ENCODE measurements around the gene PDS5B. TPM values are rescaled to one million over a fixed set of nuclear protein-coding genes. Genes with fewer than 3 reads are reported as not detected.

Gene PDS5B
- total and polyA plus RNA-seq, 9 of the 15 experiments (the other 6 are each of a cell fraction or from before 2014, with no cell fraction given): 6.2 to 23.7 (median 13.1) TPM

DNA sequence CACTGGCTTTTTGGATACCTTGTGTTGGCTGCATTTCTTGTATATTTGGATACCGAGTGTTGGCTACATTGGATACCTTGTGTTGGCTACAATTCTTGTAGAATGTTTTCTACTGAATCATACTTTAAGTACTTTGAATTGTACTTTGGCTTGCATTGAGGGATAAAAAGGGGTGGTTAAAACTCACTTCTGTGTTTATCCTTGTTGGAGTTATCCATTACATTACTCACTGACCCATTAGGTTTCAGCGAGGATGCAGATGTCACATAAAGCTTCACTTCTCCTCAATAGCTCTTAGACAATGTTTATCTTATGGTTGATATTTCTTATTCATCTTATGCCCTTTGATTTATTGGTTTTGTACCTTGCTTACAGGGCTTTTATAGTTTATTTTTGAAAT is 43.1 kb downstream of the PDS5B start:
- H3K4me1 ChIP-seq (replicated peaks in 1 of 2; ENCODE audit: control insufficient read depth in 2 of 2, insufficient read depth in 2 of 2, low read length in 2 of 2): peaks cover 0 to 3% of the 10 kb centered on the region in 2 experiments; a peak in 3 of 5 replicates
- H3K9me3 ChIP-seq (replicated peaks; ENCODE audit: control insufficient read depth, insufficient read depth, low read depth, low read length): no peaks in the 10 kb centered on the region
- ChIA-PET POLR2A (no interaction called here), CTCF (ENCODE audit: low intra/inter-chr PET ratio) (no interaction called here)
- H3K27ac ChIP-seq (ENCODE audit: extremely low read depth, low read depth, low read length): no peak overlapping the region
- H3K4me3 ChIP-seq: no peak overlapping the region
- H3K27me3 ChIP-seq (ENCODE audit: control insufficient read depth in 2 of 2, insufficient read depth in 2 of 2, low read length in 2 of 2): no peaks in the 10 kb centered on the region
- no peak overlapping the region for H3K4me2 ChIP-seq (ENCODE audit: insufficient read depth, low read length)
- no peaks in the 10 kb centered on the region for H4K20me1 ChIP-seq (replicated peaks; ENCODE audit: control insufficient read depth, insufficient read depth, low read length)
- no peak overlapping the region for H3K9ac ChIP-seq (ENCODE audit: insufficient read depth in 1 of 2, low read depth in 2 of 2, low read length in 2 of 2)
- H3K9me1 ChIP-seq (ENCODE audit: control insufficient read depth, insufficient read depth, low read length): no peaks in the 10 kb centered on the region
- no peak for DNase-seq (ENCODE audit: extremely low read depth in 1 of 4, low spot score in 3 of 4)
- H3K79me2 ChIP-seq (ENCODE audit: control insufficient read depth, insufficient read depth, low read length): peaks cover 77% of the 10 kb centered on the region
- no peak for TF ChIP-seq RFX1 (IDR thresholded peaks at IDR 0.05)
- TF ChIP-seq UBTF (IDR thresholded peaks at IDR 0.05; ENCODE audit: borderline replicate concordance in 1 of 2, low read depth in 2 of 2, low read length in 2 of 2): no peak
- no peak for TF ChIP-seq ZNF778 (CRISPR knock-in tag; IDR thresholded peaks at IDR 0.05)
- TF ChIP-seq GATA2 (CRISPR knock-in tag; IDR thresholded peaks at IDR 0.05): no peak
- TF ChIP-seq CBFA2T3 (IDR thresholded peaks at IDR 0.05): no peak
- intact Hi-C loops (cut with micrococcal nuclease): no loop called here
- no peaks in the 10 kb centered on the region for H3K36me3 ChIP-seq (ENCODE audit: control insufficient read depth, insufficient read depth, low read length)
- BruUV-seq (replicated peaks): no TSS peak
- 81% methylated on average over 2 of the region's 2 CpGs for WGBS (ENCODE audit: insufficient coverage, low coverage, missing lambda C conversion rate)
- no peak overlapping the region for H2AFZ ChIP-seq (ENCODE audit: low read depth, low read length)
- in situ Hi-C loops (cut with MboI): no loop called here
- FAIRE-seq: no peak
- no peak for ATAC-seq
